IMR-90 (cell line): ENCODE measurements around the gene ARHGAP15. TPM values are rescaled to one million over a fixed set of nuclear protein-coding genes. Genes with fewer than 3 reads are reported as not detected.

Source experiments
- ATAC-seq: fragments of 200-7000 bp; cut with Tn5 transposase; 2 replicates; pipeline ENCODE4 v1.9.1; 2020; ENCODE audit warnings: low read depth, mild to moderate bottlenecking, moderate library complexity
- BruUV-seq: library from RNA; stranded (reverse); fragments of 400-500 nt; replicated peaks from 2 replicates; lab custom pipeline; 2021; lab: Mats Ljungman, UMichigan
- CTCF ChIA-PET: fragments of 300-600 bp; formaldehyde crosslinking; extraction: SDS; loops from one replicate; lab custom pipeline; 2021; ENCODE audit warnings: antibody characterized with exemption; lab: Yijun Ruan, JAX
- POLR2A ChIA-PET: fragments of 300-600 bp; sonication (Branson Sonifier 250); formaldehyde crosslinking; loops from one replicate; lab custom pipeline; 2022; ENCODE audit warnings: antibody characterized with exemption; ENCODE audit not compliant: unreplicated experiment; lab: Charles Lee
- DNase-seq: peaks from one replicate; pipeline ENCODE4 v3.0.0; 2013
- H2AFZ ChIP-seq: replicated peaks from 2 replicates; pipeline ENCODE3; 2013; ENCODE audit warnings: low read length, mild to moderate bottlenecking; ENCODE audit not compliant: poor library complexity
- H2AK5ac ChIP-seq: 2 replicates; pipeline ENCODE4 v1.6.1; 2013; ENCODE audit warnings: low read depth, low read length, inconsistent platforms
- H2AK9ac ChIP-seq: replicated peaks from 2 replicates; pipeline ENCODE3; 2013; ENCODE audit warnings: mild to moderate bottlenecking, low read depth, low read length, moderate library complexity; ENCODE audit not compliant: poor library complexity
- H2BK120ac ChIP-seq: 2 replicates; pipeline ENCODE4 v1.6.1; 2013; ENCODE audit warnings: low read depth, low read length, inconsistent platforms
- H2BK15ac ChIP-seq: 3 replicates; pipeline ENCODE4 v1.6.1; 2013; ENCODE audit warnings: low read depth, low read length, inconsistent platforms
- H2BK20ac ChIP-seq: 2 replicates; pipeline ENCODE4 v1.6.1; 2013; ENCODE audit warnings: low read depth, mild to moderate bottlenecking, inconsistent platforms, low read length, moderate library complexity
- H2BK5ac ChIP-seq: 2 replicates; pipeline ENCODE4 v1.6.1; 2013; ENCODE audit warnings: mild to moderate bottlenecking, low read depth, low read length, inconsistent platforms; ENCODE audit not compliant: poor library complexity, severe bottlenecking
- H3K14ac ChIP-seq: replicated peaks from 2 replicates; pipeline ENCODE4 v1.6.1; 2013; ENCODE audit warnings: low read depth, low read length, inconsistent platforms
- H3K18ac ChIP-seq: 2 replicates; pipeline ENCODE4 v1.6.1; 2013; ENCODE audit warnings: low read depth, low read length, control low read depth
- H3K23ac ChIP-seq: 2 replicates; pipeline ENCODE4 v1.6.1; 2013; ENCODE audit warnings: low read depth, low read length, inconsistent platforms
- H3K27ac ChIP-seq: 2 replicates; pipeline ENCODE4 v1.5.1; 2013; ENCODE audit warnings: mild to moderate bottlenecking, control low read depth, low read length; ENCODE audit not compliant: insufficient read depth
- H3K27me3 ChIP-seq: 2 replicates; pipeline ENCODE4 v1.6.1; 2013; ENCODE audit warnings: low read length; ENCODE audit not compliant: control insufficient read depth, insufficient read depth
- H3K36me3 ChIP-seq: 2 replicates; pipeline ENCODE4 v1.6.1; 2013; ENCODE audit warnings: low read length, mixed read lengths; ENCODE audit not compliant: control insufficient read depth, insufficient read depth
- H3K4ac ChIP-seq: 2 replicates; pipeline ENCODE4 v1.6.1; 2013; ENCODE audit warnings: low read depth, low read length, inconsistent platforms
- H3K4me1 ChIP-seq: 2 replicates; pipeline ENCODE4 v1.6.1; 2013; ENCODE audit warnings: low read length, mixed read lengths; ENCODE audit not compliant: control insufficient read depth, insufficient read depth
- H3K4me2 ChIP-seq: 2 replicates; pipeline ENCODE4 v1.6.1; 2013; ENCODE audit warnings: low read depth, mild to moderate bottlenecking, control low read depth, low read length, moderate library complexity
- H3K4me3 ChIP-seq: 2 replicates; pipeline ENCODE4 v1.5.1; 2013; ENCODE audit warnings: low read depth, mild to moderate bottlenecking, control low read depth, low read length, moderate library complexity; ENCODE audit not compliant: insufficient read depth
- H3K56ac ChIP-seq: 2 replicates; pipeline ENCODE4 v1.6.1; 2013; ENCODE audit warnings: low read length, inconsistent platforms; ENCODE audit not compliant: insufficient read depth; ENCODE audit errors: extremely low read depth
- H3K79me1 ChIP-seq, 2 experiments: 2 replicates each; pipeline ENCODE4 v1.6.1; 2013; ENCODE audit warnings: low read length in 2 of 2, inconsistent platforms in 1 of 2, low read depth in 1 of 2
- H3K9ac ChIP-seq: 2 replicates; pipeline ENCODE4 v1.6.1; 2013; ENCODE audit warnings: low read depth, low read length, control low read depth
- H3K9me1 ChIP-seq: 2 replicates; pipeline ENCODE4 v1.6.1; 2013; ENCODE audit warnings: low read length, inconsistent platforms; ENCODE audit not compliant: insufficient read depth
- H3K9me3 ChIP-seq: 2 replicates; pipeline ENCODE4 v1.6.1; 2013; ENCODE audit warnings: low read length; ENCODE audit not compliant: control insufficient read depth, insufficient read depth
- H4K20me1 ChIP-seq: 2 replicates; pipeline ENCODE4 v1.6.1; 2013; ENCODE audit warnings: low read length, inconsistent platforms; ENCODE audit not compliant: insufficient read depth
- H4K5ac ChIP-seq: 2 replicates; pipeline ENCODE4 v1.6.1; 2013; ENCODE audit warnings: mild to moderate bottlenecking, low read depth, low read length, control low read depth
- H4K8ac ChIP-seq, 2 experiments: 2 replicates each; pipeline ENCODE4 v1.6.1; 2013; ENCODE audit warnings: low read depth in 2 of 2, low read length in 2 of 2, control low read depth in 1 of 2, inconsistent platforms in 1 of 2
- H4K91ac ChIP-seq: 2 replicates; pipeline ENCODE4 v1.6.1; 2013; ENCODE audit warnings: low read depth, low read length, inconsistent platforms; ENCODE audit not compliant: insufficient read depth
- CHD1 ChIP-seq: IDR thresholded peaks from 2 replicates; pipeline ENCODE4 v1.6.1; 2012; ENCODE audit warnings: low read depth, low read length, improper control_type of control experiment
- CTCF ChIP-seq: conservative IDR thresholded peaks from 2 replicates; pipeline ENCODE4 v1.5.1; 2012; ENCODE audit warnings: mild to moderate bottlenecking, low read depth, low read length, improper control_type of control experiment
- FOS ChIP-seq: fragments of 150-350 bp; IDR thresholded peaks from 2 replicates; pipeline ENCODE4 v1.6.1; 2016; ENCODE audit warnings: low read depth, low read length
- MAFK ChIP-seq: IDR thresholded peaks from 2 replicates; pipeline ENCODE4 v1.6.1; 2012; ENCODE audit warnings: low read depth, low read length, improper control_type of control experiment
- POLR2A ChIP-seq: IDR thresholded peaks from 2 replicates; pipeline ENCODE4 v1.6.1; 2012; ENCODE audit warnings: mild to moderate bottlenecking, low read depth, low read length
- RAD21 ChIP-seq: IDR thresholded peaks from 2 replicates; pipeline ENCODE4 v1.6.1; 2012; ENCODE audit warnings: low read length, improper control_type of control experiment
- SMC3 ChIP-seq: fragments of 150-350 bp; IDR thresholded peaks from 2 replicates; pipeline ENCODE4 v1.6.1; 2016; ENCODE audit warnings: low read depth, mild to moderate bottlenecking, antibody characterized with exemption, low read length, moderate library complexity
- WGBS, 2 experiments: methylation state at CpG; one replicate each; pipeline versions ENCODE4 v1.1.5 to v1.1.7; 2013; ENCODE audit warnings: missing lambda C conversion rate in 2 of 2; ENCODE audit not compliant: insufficient read length in 1 of 2; ENCODE audit errors: extremely low coverage in 2 of 2; 5-methylcytosine and 5-hydroxymethylcytosine counted together
- dilution Hi-C: fragments of 300-500 bp; cut with HindIII; formaldehyde crosslinking; loops from one replicate; pipeline ENCODE4 v1.14.3; 2018; ENCODE audit warnings: low sequenced_read_pairs; ENCODE audit not compliant: unreplicated experiment
- in situ Hi-C: fragments of 300-500 bp; cut with MboI; formaldehyde crosslinking; loops from 3 replicates; pipeline ENCODE4 v1.14.3; 2019; ENCODE audit warnings: low sequenced_read_pairs, inconsistent platforms, mixed read lengths
- intact Hi-C: fragments of 100-400 bp; cut with micrococcal nuclease; formaldehyde crosslinking; loops from 2 replicates; pipeline ENCODE4 v1.10.0; 2022
- polyA plus RNA-seq, 3 experiments: library from polyadenylated mRNA; depleted of rRNA; stranded (reverse); fragments of >200 nt; gene quantifications; 2 replicates each; pipeline ENCODE4 v1.2.3, GENCODE V29; 2012; ENCODE audit warnings: low replicate concordance in 1 of 3
- total RNA-seq: library from RNA; depleted of rRNA; stranded (reverse); fragments of >200 nt; gene quantifications from 2 replicates; pipeline ENCODE4 v1.2.3, GENCODE V29; 2012

ARHGAP15 gene
- total and polyA plus RNA-seq, 2 of the 4 experiments (the other 2 are of a cell fraction): not detected

DNA sequence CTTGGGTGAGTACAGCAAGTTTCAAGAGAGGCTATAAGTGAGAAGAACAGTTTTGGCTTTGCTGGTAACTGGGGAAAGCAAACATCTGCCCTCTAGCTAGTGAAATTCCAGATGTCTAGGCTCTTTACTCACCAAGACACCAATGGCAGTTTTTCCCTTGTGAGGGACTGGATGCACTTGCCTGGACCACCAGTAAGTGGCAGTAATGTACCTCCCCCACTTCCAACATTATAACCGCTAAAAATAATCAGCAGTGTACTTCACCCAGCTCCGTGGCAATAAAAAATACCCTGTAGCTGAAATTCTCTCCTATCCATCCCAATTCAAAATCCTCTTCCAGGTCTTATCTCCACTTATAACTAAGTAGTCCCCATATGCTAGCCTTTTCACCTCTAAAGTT, 383.9 kb downstream of the ARHGAP15 start:
- Histone ChIP-seq H4K20me1 (no peaks in the 10 kb centered on the region), H4K8ac (peak overlapping the region in 1 of 2 experiments; percentile 24; a peak in 1 of 4 replicates), H3K9ac (no peak overlapping the region), H3K9me3 (no peaks in the 10 kb centered on the region), H2AK5ac (no peak overlapping the region), H3K79me1 (no peaks in the 10 kb centered on the region), H3K4me3 (no peak overlapping the region), H2BK5ac (no peak overlapping the region), H2BK15ac (no peak overlapping the region), H3K4ac (no peak overlapping the region; the same call in 1 of the 2 replicates), H3K14ac (no peak overlapping the region), H3K9me1 (no peaks in the 10 kb centered on the region), H3K23ac (no peak overlapping the region), H3K4me1 (no peaks in the 10 kb centered on the region; the same call in 1 of the 2 replicates), H4K91ac (no peak overlapping the region), H2AFZ (no peak overlapping the region), H3K27me3 (no peaks in the 10 kb centered on the region), H3K56ac (no peak overlapping the region), H4K5ac (no peak overlapping the region), H3K4me2 (no peak overlapping the region), H2BK20ac (peak overlapping the region; percentile 47; the same call in 1 of the 2 replicates), H3K36me3 (no peaks in the 10 kb centered on the region), H3K18ac (no peak overlapping the region), H2AK9ac (no peak overlapping the region), H2BK120ac (peak overlapping the region; percentile 41; the same call in 1 of the 2 replicates), H3K27ac (no peak overlapping the region)
- no CpG with 5 or more reads among the region's 2 CpGs for WGBS, 2 experiments
- ChIA-PET CTCF (interaction anchor here (0.5 to 2.0 kb wide), 10 partner anchors 8 to 836 kb away, joined by 3 to 11 read pairs (median 3); no protein-coding TSS in a partner anchor), POLR2A (no interaction called here)
- BruUV-seq: no TSS peak
- DNase-seq (peak; percentile 75), ATAC-seq (peak; percentile 100)
- no peak for TF ChIP-seq MAFK
- TF ChIP-seq SMC3: peak; percentile 75
- TF ChIP-seq CHD1: no peak
- no peak for TF ChIP-seq POLR2A
- peak; percentile 90 for TF ChIP-seq RAD21
- TF ChIP-seq CTCF: peak; percentile 84
- no peak for TF ChIP-seq FOS
- dilution Hi-C loops: no loop called here
- intact Hi-C loops: loop anchor here (2.0 to 5.0 kb wide), 5 partner anchors 289 to 1004 kb away; a partner anchor contains a TSS
- in situ Hi-C loops: loop anchor here (25.0 kb wide), 1 partner anchor 999 kb away; the partner anchor contains the start of gene ZEB2
